ENCODE data around the gene ZNF330. TPM values are rescaled to one million over a fixed set of nuclear protein-coding genes. Genes with fewer than 3 reads are reported as not detected.

The ZNF330 gene
- polyA plus RNA-seq, 1 donor (not counting 4 experiments of a cell fraction or from before 2014, with no cell fraction given) = 31.1 TPM

GRCh38 chr4:141258558-141258957 is 37.9 kb downstream of the ZNF330 start:
- no peak overlapping the region for H3K4me3 ChIP-seq (ENCODE audit: control insufficient read depth in 2 of 3, extremely low read depth in 1 of 3, insufficient read depth in 2 of 3, low read depth in 1 of 3, low read length in 3 of 3)
- DNase-seq (ENCODE audit: low read depth, low spot score) = no peak
- no peaks in the 10 kb centered on the region for H3K79me2 ChIP-seq (ENCODE audit: control insufficient read depth, insufficient read depth, low read length)
- H3K9me3 ChIP-seq (ENCODE audit: control insufficient read depth, low read depth, low read length) = no peaks in the 10 kb centered on the region
- FAIRE-seq = no peak
- no peaks in the 10 kb centered on the region for H4K20me1 ChIP-seq (ENCODE audit: control insufficient read depth, extremely low read depth, insufficient read depth, low read length)
- dilution Hi-C loops (cut with MboI; ENCODE audit: extremely low pct_ligation_motif_present, low sequenced_read_pairs) = no loop called here
- no peak overlapping the region for H3K27ac ChIP-seq (ENCODE audit: control insufficient read depth, insufficient read depth, low read length)
- H3K27me3 ChIP-seq (ENCODE audit: control insufficient read depth, extremely low read depth, insufficient read depth, low read length) = no peaks in the 10 kb centered on the region
- H2AFZ ChIP-seq (ENCODE audit: control insufficient read depth, low read length) = no peak overlapping the region
- no peaks in the 10 kb centered on the region for H3K36me3 ChIP-seq (ENCODE audit: control insufficient read depth in 2 of 2, extremely low read depth in 1 of 2, insufficient read depth in 2 of 2, low read length in 2 of 2)
- TF ChIP-seq EZH2 (IDR thresholded peaks at IDR 0.05; ENCODE audit: low read length) = no peak
- TF ChIP-seq, protein P1, sequence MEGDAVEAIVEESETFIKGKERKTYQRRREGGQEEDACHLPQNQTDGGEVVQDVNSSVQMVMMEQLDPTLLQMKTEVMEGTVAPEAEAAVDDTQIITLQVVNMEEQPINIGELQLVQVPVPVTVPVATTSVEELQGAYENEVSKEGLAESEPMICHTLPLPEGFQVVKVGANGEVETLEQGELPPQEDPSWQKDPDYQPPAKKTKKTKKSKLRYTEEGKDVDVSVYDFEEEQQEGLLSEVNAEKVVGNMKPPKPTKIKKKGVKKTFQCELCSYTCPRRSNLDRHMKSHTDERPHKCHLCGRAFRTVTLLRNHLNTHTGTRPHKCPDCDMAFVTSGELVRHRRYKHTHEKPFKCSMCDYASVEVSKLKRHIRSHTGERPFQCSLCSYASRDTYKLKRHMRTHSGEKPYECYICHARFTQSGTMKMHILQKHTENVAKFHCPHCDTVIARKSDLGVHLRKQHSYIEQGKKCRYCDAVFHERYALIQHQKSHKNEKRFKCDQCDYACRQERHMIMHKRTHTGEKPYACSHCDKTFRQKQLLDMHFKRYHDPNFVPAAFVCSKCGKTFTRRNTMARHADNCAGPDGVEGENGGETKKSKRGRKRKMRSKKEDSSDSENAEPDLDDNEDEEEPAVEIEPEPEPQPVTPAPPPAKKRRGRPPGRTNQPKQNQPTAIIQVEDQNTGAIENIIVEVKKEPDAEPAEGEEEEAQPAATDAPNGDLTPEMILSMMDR (optimal IDR thresholded peaks at IDR 0.05 in 1 of 3, IDR thresholded peaks at IDR 0.05 in 1 of 3, conservative IDR thresholded peaks at IDR 0.05 in 1 of 3; ENCODE audit: extremely low read depth in 1 of 3, insufficient read depth in 2 of 3, low read length in 3 of 3) = no peak
- no peaks in the 10 kb centered on the region for H3K9me1 ChIP-seq (ENCODE audit: control insufficient read depth, extremely low read depth, insufficient read depth, low read length)
- no peak overlapping the region for H3K4me2 ChIP-seq (ENCODE audit: control insufficient read depth, extremely low read depth, insufficient read depth, low read depth, low read length)
- no peaks in the 10 kb centered on the region for H3K4me1 ChIP-seq (ENCODE audit: control insufficient read depth, extremely low read depth, insufficient read depth, low read length)
- no peak overlapping the region for H3K9ac ChIP-seq (ENCODE audit: control insufficient read depth, extremely low read depth, insufficient read depth, low read length)

DNA sequence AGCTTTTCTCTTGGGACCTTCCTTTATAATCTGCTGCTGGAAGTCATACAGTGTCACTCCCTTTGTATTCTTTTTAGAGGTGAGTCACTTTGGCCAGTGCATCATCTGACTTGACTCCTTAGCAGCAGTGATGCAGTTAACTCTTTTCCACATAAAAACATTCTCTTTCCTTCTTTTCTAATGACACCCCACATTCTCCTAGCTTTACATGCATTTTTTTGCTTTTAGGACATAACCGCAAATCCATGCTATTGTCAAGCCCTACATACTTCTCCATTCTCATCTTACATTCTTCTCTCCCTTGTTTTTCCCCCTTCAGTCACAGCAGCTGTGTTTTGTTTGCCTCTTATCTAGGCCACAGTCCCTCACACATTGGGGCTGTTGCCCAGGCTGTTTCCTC is 55.1 kb downstream of the ZNF330 start:
- no peaks in the 10 kb centered on the region for H3K9me1 ChIP-seq (ENCODE audit: control insufficient read depth, extremely low read depth, insufficient read depth, low read length)
- no peaks in the 10 kb centered on the region for H3K27me3 ChIP-seq (ENCODE audit: control insufficient read depth, extremely low read depth, insufficient read depth, low read length)
- H3K9ac ChIP-seq (ENCODE audit: control insufficient read depth, extremely low read depth, insufficient read depth, low read length) = no peak overlapping the region
- no peak for FAIRE-seq
- H3K36me3 ChIP-seq (ENCODE audit: control insufficient read depth in 2 of 2, extremely low read depth in 1 of 2, insufficient read depth in 2 of 2, low read length in 2 of 2) = no peaks in the 10 kb centered on the region
- no peaks in the 10 kb centered on the region for H3K4me1 ChIP-seq (ENCODE audit: control insufficient read depth, extremely low read depth, insufficient read depth, low read length)
- dilution Hi-C loops (cut with MboI; ENCODE audit: extremely low pct_ligation_motif_present, low sequenced_read_pairs) = no loop called here
- H4K20me1 ChIP-seq (ENCODE audit: control insufficient read depth, extremely low read depth, insufficient read depth, low read length) = no peaks in the 10 kb centered on the region
- no peaks in the 10 kb centered on the region for H3K9me3 ChIP-seq (ENCODE audit: control insufficient read depth, low read depth, low read length)
- no peak overlapping the region for H3K27ac ChIP-seq (ENCODE audit: control insufficient read depth, insufficient read depth, low read length)
- no peak overlapping the region for H2AFZ ChIP-seq (ENCODE audit: control insufficient read depth, low read length)
- H3K4me2 ChIP-seq (ENCODE audit: control insufficient read depth, extremely low read depth, insufficient read depth, low read depth, low read length) = no peak overlapping the region
- TF ChIP-seq EZH2 (IDR thresholded peaks at IDR 0.05; ENCODE audit: low read length) = no peak
- TF ChIP-seq, protein P1 (optimal IDR thresholded peaks at IDR 0.05 in 1 of 3, IDR thresholded peaks at IDR 0.05 in 1 of 3, conservative IDR thresholded peaks at IDR 0.05 in 1 of 3; ENCODE audit: extremely low read depth in 1 of 3, insufficient read depth in 2 of 3, low read length in 3 of 3) = no peak
- H3K4me3 ChIP-seq (ENCODE audit: control insufficient read depth in 2 of 3, extremely low read depth in 1 of 3, insufficient read depth in 2 of 3, low read depth in 1 of 3, low read length in 3 of 3) = no peak overlapping the region
- no peak for DNase-seq (ENCODE audit: low read depth, low spot score)
- H3K79me2 ChIP-seq (ENCODE audit: control insufficient read depth, insufficient read depth, low read length) = no peaks in the 10 kb centered on the region
